Activated CD8-positive, alpha-beta memory T cell treated with anti-CD3 and anti-CD28 coated beads for 36 hours (primary cell): ENCODE results near the gene MAST2. TPM values are rescaled to one million over a fixed set of nuclear protein-coding genes. Genes with fewer than 3 reads are reported as not detected.

Experiments used
- CTCF ChIA-PET: fragments of 350-600 bp; sonication (Branson Sonifier 250); formaldehyde crosslinking; loops from one replicate; lab custom pipeline; 2021; ENCODE audit warnings: antibody characterized with exemption; lab: Charles Lee
- POLR2A ChIA-PET: fragments of 350-600 bp; sonication (Branson Sonifier 250); formaldehyde crosslinking; loops from one replicate; lab custom pipeline; 2021; ENCODE audit warnings: antibody characterized with exemption; lab: Charles Lee
- total RNA-seq, 2 experiments: library from RNA; stranded (reverse); gene quantifications; one replicate each; pipeline ENCODE4 v1.2.3, GENCODE V29; 2021

Gene MAST2
- 10 to 100 TPM; 31.3 to 31.6 TPM for total RNA-seq

GRCh38 chr1:45803299-45803780 lies at the start of gene MAST2:
Gene MAST2, plus strand, starts transcription at chr1:45803612. Its CDS starts 284 bp downstream, at chr1:45803896.
- CTCF ChIA-PET, result interaction anchor here (0.7 kb wide), 1 partner anchor 42 kb away, joined by 4 read pairs; no protein-coding TSS in a partner anchor
- POLR2A ChIA-PET, result interaction anchor here (0.6 to 1.0 kb wide), 3 partner anchors 44 to 1006 kb away, joined by 3 to 5 read pairs (median 3); partner anchors contain the start of gene GPBP1L1

GRCh38 chr1:45755697-45756096 lies 47.7 kb upstream of the MAST2 start:
- CTCF ChIA-PET, result no interaction called here
- POLR2A ChIA-PET, result no interaction called here

GRCh38 chr1:45762291-45762690 lies 41.1 kb upstream of the MAST2 start:
- ChIA-PET CTCF (no interaction called here), POLR2A (no interaction called here)

- POLR2A ChIA-PET, result no interaction called here
- CTCF ChIA-PET, result no interaction called here
These were observed 37.2 kb upstream of the MAST2 start for GRCh38 chr1:45765999-45766792.

- ChIA-PET CTCF (no interaction called here), POLR2A (no interaction called here)
These were observed 36.4 kb upstream of the MAST2 start for GRCh38 chr1:45767035-45767434.

- POLR2A ChIA-PET, result no interaction called here
These were observed 34.0 kb upstream of the MAST2 start for GRCh38 chr1:45769261-45769932.

GRCh38 chr1:45772971-45773370 lies 30.4 kb upstream of the MAST2 start:
- POLR2A ChIA-PET, result no interaction called here
- CTCF ChIA-PET, result no interaction called here

More at GRCh38 chr1:45769261-45769932, 34.0 kb upstream of the MAST2 start:
- CTCF ChIA-PET, result interaction anchor here (0.6 kb wide), 1 partner anchor 36 kb away, joined by 3 read pairs; no protein-coding TSS in a partner anchor

- ChIA-PET CTCF (no interaction called here), POLR2A (no interaction called here)
These were observed 27.6 kb upstream of the MAST2 start for GRCh38 chr1:45775794-45776193.

- POLR2A ChIA-PET, result no interaction called here
- CTCF ChIA-PET, result no interaction called here
These were observed 17.8 kb upstream of the MAST2 start for GRCh38 chr1:45785583-45785982.

- CTCF ChIA-PET, result no interaction called here
These were observed 15.5 kb upstream of the MAST2 start for GRCh38 chr1:45787905-45788304.

GRCh38 chr1:45789601-45790000 lies 13.8 kb upstream of the MAST2 start:
- CTCF ChIA-PET, result interaction anchor here (0.7 kb wide), 2 partner anchors 159 to 162 kb away, joined by 3 read pairs; no protein-coding TSS in a partner anchor
- POLR2A ChIA-PET, result no interaction called here

More at GRCh38 chr1:45787905-45788304, 15.5 kb upstream of the MAST2 start:
- POLR2A ChIA-PET, result no interaction called here

- ChIA-PET POLR2A (no interaction called here), CTCF (no interaction called here)
These were observed 10.7 kb upstream of the MAST2 start for GRCh38 chr1:45792744-45793143.

GRCh38 chr1:45793942-45794604 lies 9.3 kb upstream of the MAST2 start:
- ChIA-PET CTCF (interaction anchor here (0.5 kb wide), 1 partner anchor 10 kb away, joined by 4 read pairs; no protein-coding TSS in a partner anchor), POLR2A (interaction anchor here (0.8 kb wide), 1 partner anchor 236 kb away, joined by 10 read pairs; no protein-coding TSS in a partner anchor)

GRCh38 chr1:45796381-45796780 lies 7.0 kb upstream of the MAST2 start:
- POLR2A ChIA-PET, result no interaction called here
- CTCF ChIA-PET, result interaction anchor here (0.7 kb wide), 2 partner anchors 97 to 1750 kb away, joined by 3 read pairs; no protein-coding TSS in a partner anchor

- CTCF ChIA-PET, result interaction anchor here (0.7 kb wide), 2 partner anchors 14 to 96 kb away, joined by 3 read pairs; no protein-coding TSS in a partner anchor
- POLR2A ChIA-PET, result no interaction called here
These were observed 6.5 kb upstream of the MAST2 start for GRCh38 chr1:45796946-45797345.

GRCh38 chr1:45800899-45801298 lies 2.5 kb upstream of the MAST2 start:
- CTCF ChIA-PET, result interaction anchor here (0.5 to 1.2 kb wide), 3 partner anchors 26 to 1753 kb away, joined by 3 to 5 read pairs (median 4); no protein-coding TSS in a partner anchor
- POLR2A ChIA-PET, result no interaction called here

- CTCF ChIA-PET, result no interaction called here
- POLR2A ChIA-PET, result interaction anchor here (0.6 kb wide), 2 partner anchors 281 to 1006 kb away, joined by 3 to 4 read pairs; partner anchors contain the start of gene PRDX1
These were observed 791 bp upstream of the MAST2 start for GRCh38 chr1:45802343-45803298.
